SKM-1 treated with dmso at 0.1 percent for 144 hours (cell line): ENCODE results near the gene KCTD19.
"Not testable (repeated sequence)": the region's sequence is repeated elsewhere in the genome, so short reads cannot be mapped to it uniquely, and the experiment has no call there.

Experiments
- DNase-seq: peaks from one replicate; lab custom pipeline; 2025; ENCODE audit not compliant: unreplicated experiment; lab: John Stamatoyannopoulos, UW

Gene KCTD19

GRCh38 chr16:67326472-67327309, at the start of gene KCTD19, which contains the start of gene LRRC36:
Gene KCTD19, minus strand, starts transcription at chr16:67326741. Its CDS starts 34 bp downstream, at chr16:67326707.
Gene LRRC36, plus strand, starts transcription at chr16:67326815. Its CDS starts 48 bp downstream, at chr16:67326863.
- no peak for DNase-seq

DNA sequence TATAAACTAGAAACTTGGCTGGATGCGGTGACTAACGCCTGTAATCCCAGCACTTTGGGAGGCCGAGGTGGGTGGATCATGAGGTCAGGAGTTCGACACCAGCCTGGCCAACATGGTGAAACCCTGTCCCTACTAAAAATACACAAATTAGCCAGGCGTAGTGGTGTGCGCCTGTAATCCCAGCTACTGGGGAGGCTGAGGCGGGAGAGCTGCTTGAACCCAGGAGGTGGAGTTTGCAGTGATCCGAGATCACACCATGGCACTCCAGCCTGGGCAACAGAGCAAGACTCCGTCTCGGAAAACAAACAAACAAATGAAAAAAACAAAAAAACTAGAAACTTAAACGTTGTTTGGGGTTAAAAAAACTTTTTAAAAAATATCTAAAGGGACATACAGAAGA, 49.5 kb upstream of the KCTD19 start:
- not testable (repeated sequence) for DNase-seq

DNA sequence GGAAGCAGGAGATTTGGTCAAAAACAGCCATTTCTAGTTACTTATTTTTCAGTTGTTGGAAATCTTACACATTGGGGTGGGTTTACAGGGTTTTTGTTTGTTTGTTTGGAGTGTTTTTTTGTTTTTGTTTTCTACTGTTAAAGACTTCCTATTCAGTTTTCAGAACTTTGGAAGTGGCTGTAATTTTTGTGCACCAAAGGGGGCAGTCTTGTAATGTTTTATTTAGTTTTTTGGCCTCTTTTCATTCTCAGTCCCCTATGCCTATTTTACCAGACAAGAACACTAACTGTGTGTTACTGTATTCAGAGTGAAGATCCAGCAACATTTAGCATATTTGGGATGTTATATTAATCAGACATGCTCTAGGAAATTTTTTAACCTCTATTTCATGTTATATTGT, 46.1 kb upstream of the KCTD19 start:
- peak; percentile 38 for DNase-seq

DNA sequence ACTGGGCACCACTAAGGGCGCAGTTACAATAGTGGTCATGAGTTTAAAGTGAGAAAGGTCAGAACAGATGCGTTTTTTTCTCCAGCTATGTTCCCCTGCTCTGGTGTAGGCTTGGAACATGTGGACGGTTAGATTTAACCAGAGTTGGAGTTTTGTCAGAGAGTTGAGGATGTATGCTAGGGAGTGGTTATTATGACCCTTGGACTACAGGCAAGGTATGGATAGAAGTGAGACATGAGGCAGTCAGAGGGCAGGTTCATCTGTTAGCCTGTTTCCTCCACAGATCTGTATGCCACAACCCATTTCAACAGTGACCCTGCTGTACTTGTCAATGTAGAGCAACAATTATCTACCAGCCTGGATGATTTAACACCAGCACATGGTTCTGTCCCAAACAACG, 44.1 kb upstream of the KCTD19 start:
- no peak for DNase-seq

GRCh38 chr16:67364600-67365235, 38.2 kb upstream of the KCTD19 start:
- peak; percentile 32 for DNase-seq

GRCh38 chr16:67361038-67361437, 34.5 kb upstream of the KCTD19 start:
- DNase-seq: no peak

- not testable (repeated sequence) for DNase-seq
These were observed 33.2 kb upstream of the KCTD19 start for GRCh38 chr16:67359540-67360269.

DNA sequence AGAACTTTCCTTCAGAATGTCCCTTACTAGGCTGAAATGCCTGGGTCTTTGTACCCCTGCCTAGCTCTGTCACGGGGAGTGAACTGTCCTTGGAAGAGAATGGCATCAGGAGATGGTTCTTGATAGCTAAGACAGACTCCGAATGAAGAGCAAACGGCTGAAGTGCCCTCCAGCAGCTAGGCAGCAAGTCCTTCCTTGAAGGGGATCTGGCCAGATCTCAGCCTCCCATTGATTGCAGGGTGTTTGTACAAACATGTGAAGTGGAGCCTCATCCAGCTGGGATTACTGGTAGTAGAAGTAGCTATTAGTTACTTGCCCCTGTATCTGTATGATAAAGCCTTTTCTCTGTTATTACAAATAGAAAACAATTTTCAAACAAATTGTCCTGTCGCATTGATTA, 31.0 kb upstream of the KCTD19 start:
- no peak for DNase-seq

- DNase-seq: no peak
These were observed 29.9 kb upstream of the KCTD19 start for GRCh38 chr16:67356396-67356795.

DNA sequence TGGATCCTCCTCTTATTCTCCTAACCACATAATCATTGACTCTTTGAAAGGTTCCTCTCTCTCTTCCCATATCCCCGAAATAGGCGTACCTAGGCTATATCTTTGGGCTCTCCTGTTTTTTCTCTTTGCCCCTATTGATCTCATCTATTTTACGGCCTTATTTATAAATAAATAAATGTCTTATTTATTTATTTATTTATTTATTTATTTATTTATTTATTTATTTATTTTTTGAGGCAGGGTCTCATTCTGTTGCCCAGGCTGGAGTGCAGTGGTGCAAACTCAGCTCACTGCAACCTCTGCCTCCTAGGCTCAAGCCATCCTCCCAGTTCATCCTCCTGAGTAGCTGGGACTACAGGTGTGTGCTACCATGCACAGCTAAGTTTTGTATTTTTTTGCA, 25.9 kb upstream of the KCTD19 start:
- not testable (repeated sequence) for DNase-seq

DNA sequence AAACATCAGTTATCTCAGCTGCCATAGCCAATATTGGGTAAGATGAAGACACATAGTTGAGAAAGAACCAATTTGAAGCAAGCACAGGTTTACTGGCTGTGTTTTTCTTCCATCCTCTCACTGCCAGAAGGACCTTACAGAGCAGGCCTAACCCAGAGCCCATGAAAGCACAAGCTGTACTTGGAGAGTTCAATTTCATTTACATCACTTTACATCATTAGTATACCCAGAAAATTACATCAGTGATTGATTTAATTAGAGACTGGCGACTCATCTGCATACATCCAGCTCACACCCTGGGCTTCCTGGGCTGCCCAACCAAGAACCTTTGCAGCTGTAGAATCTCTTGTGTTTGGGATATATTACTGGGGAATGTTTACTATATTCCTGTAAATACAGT, 23.8 kb upstream of the KCTD19 start:
- DNase-seq: no peak

DNA sequence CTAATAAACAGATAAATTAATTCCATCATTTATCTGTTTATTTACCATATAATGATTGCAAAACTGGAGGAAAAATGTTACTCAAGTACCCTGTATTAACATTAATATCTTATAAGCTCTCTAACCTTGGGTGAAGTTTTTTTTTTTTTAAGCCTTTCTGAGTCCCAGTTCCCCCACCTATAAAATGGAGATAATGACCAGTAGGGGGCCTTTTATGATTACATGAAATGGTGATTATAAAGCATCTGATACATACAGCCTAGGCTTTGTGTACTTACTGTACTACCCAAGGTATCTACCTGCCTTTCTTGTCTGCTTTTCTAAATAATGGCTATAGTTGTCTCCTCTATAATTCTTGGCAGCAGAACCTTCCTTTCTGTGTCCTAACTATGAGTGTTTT, 22.6 kb upstream of the KCTD19 start:
- peak; percentile 8 for DNase-seq

- DNase-seq: no peak
These were observed 19.8 kb upstream of the KCTD19 start for GRCh38 chr16:67346341-67346740.

DNA sequence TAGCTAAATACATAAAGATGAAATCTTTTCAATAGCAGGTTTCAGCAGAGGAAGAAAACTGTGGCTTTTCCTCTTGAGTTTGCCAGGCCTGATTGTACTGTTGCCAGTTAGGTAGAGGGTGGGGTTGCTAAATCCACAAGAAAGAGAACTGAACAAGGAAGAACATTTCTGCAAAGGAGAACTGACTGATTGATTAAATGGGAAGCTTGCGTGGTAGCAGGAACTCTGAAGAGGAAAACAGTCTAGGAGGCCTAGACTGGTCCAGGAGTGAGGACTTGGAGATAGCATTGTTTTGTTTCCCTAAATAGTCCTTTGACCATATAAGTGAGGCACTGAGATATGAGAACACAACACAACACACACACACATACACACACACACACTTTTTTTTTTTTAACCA, 18.9 kb upstream of the KCTD19 start:
- DNase-seq: no peak

- no peak for DNase-seq
These were observed 16.1 kb upstream of the KCTD19 start for GRCh38 chr16:67342616-67343015.

- no peak for DNase-seq
These were observed 14.7 kb upstream of the KCTD19 start for GRCh38 chr16:67341250-67341649.

GRCh38 chr16:67339453-67339852, 12.9 kb upstream of the KCTD19 start:
- DNase-seq: no peak

DNA sequence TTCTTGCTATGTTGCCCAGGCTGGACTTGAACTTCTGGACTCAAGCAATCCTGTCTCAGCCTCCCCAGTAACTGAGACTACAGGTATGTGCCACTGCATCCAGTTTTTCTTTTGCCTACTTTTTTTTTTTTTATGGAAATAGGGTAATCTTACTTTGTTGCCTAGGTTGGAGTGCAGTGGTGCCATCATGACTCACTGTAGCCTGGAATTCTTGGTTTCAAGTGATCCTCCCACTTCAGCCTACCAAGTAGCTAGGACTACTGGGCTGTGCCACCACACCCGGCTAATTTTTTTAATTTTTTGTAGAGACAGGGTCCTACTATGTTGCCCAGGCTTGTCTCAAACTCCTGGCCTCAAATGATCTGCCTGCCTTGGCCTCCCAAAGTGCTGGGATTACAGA, 10.1 kb upstream of the KCTD19 start:
- DNase-seq: no peak

DNA sequence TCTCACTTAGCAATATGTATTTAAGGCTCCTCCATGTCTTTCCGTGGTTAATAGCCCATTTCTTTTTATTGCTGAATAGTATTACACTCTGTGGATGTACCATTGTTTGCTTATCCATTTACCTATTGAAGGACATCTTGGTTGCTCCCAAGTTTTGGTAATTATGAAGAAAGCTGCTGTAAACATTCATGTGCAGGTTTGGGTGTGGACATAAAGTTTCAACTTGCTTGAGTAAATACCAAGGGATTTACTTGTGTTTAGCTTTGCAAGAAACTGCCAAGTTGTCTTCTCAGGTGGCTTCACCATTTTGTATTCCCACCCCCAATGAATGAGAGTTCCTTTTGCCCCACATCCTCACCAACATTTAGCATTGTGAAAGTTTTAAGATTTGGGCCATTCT, 9.6 kb upstream of the KCTD19 start:
- DNase-seq: no peak

DNA sequence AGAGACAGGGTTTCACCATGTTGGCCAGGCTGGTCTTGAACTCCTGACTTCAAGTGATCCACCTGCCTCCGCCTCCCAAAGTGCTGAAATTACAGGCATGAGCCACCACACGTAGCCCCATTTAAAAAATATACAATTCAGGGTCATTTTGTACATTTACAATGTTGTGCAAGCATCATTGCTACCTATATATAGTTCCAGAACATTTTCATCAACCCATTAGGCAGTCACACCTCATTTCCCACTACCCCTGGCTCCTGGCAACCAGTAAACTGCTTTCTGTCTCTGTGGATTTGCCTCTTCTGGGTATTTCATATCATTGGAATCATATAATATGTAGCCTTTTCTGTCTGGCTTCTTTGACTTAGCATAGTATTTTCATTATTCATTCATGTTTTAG, 6.8 kb upstream of the KCTD19 start:
- no peak for DNase-seq

DNA sequence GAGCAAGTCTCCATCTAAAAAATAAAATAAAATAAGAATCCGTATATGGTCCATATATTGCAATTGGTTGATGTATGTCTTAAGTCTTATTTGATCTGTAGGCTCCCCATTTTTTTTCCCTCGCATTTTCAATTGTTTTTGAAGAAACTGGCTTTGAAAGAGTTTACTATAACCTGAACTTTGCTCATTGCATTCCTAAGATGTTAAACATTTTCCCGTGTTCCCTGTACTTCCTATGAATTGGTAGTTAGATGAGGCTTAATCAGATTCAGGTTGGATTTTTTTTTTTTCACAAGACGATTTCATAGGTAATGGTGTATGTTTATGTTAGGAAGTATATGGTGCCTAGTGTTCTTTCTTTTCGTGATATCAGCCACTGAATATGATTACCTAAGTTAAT, 3.4 kb upstream of the KCTD19 start:
- DNase-seq: no peak

DNA sequence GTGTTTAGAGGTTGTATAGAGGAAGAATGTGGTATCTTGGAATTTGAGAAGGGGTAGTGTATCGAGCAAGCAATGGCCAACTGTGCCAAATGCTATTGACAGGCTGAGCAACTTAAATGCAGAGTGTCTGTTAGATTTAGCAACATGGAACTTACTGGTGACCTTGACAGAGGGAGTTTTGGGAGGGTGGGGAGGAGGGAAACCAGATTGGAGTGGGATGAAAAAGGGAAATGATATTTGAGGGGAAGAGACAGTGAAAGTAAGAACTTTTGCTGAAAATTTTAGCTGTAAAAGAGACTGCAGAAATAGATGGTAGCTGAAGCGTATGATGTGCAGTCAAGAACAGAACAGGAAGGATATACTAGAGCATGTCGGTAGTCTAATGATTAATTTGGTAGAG, 1.2 kb upstream of the KCTD19 start:
- no peak for DNase-seq
